ENCODE data around the gene TMEM62. TPM values are rescaled to one million over a fixed set of nuclear protein-coding genes. Genes with fewer than 3 reads are reported as not detected.
A peak's percentile ranks its signal among the peaks of the same experiment; 100 is the strongest.

TMEM62 gene
- total and polyA plus RNA-seq, 8 donors, result 16.7 to 31.0 (median 19.7) TPM

DNA sequence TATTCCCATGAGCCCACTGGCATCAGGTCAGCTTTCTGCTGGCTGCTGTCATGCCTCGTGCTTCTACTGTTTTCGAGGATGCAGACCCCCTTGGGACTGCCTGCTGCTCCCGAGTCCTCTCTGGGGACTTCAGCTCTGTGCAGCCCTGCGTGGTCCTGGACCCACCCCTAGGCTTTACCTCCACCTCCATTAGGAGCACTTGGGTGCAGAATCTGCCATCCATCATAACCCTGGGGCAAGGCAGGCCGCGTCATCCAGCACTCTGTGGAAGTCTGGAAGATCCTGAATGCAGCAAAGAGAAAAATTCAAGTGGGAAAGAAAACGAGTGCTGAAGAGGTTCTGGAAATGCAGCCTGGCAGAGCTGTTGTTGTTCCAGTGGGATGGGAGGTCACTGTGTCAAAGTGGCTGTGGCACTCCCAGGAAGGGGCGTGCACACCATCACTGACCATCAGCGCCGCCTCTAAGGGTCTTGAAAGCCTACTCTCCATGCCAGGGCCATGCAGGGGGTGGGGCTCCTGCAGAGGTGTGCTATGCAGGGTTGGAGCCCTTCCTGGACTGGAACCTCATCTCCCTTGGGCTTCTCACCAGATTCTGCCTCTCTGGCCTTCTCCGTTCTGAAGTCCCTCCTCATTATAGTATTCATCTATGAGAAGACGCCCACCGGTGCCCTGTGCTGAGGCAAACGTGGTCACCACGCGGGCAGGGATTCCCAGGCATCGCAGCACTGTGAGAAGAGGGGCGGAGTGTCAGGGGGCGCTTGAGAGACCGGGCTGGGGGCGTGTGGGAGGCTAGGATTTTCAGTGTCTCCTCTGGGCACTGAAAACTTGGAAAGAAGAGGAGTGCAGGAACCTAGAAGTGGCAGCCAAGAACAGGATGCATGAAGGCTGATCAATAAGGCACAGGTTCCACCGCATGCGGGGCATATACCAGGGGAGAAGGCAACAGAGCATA lies 74.9 kb downstream of the TMEM62 start:
- Histone ChIP-seq H3K36me3 (no peaks in the 10 kb centered on the region), H3K4me1 (no peaks in the 10 kb centered on the region), H3K4me3 (no peak overlapping the region), H3K9me3 (no peaks in the 10 kb centered on the region), H3K27ac (no peak overlapping the region), H3K27me3 (peaks cover 0 to 29% of the 10 kb centered on the region in 2 donors)
- DNase-seq (no peak), ATAC-seq (no peak)
- TF ChIP-seq, protein P1, sequence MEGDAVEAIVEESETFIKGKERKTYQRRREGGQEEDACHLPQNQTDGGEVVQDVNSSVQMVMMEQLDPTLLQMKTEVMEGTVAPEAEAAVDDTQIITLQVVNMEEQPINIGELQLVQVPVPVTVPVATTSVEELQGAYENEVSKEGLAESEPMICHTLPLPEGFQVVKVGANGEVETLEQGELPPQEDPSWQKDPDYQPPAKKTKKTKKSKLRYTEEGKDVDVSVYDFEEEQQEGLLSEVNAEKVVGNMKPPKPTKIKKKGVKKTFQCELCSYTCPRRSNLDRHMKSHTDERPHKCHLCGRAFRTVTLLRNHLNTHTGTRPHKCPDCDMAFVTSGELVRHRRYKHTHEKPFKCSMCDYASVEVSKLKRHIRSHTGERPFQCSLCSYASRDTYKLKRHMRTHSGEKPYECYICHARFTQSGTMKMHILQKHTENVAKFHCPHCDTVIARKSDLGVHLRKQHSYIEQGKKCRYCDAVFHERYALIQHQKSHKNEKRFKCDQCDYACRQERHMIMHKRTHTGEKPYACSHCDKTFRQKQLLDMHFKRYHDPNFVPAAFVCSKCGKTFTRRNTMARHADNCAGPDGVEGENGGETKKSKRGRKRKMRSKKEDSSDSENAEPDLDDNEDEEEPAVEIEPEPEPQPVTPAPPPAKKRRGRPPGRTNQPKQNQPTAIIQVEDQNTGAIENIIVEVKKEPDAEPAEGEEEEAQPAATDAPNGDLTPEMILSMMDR (IDR thresholded peaks at IDR 0.05), result no peak
- intact Hi-C loops (cut with DNase I), result no loop called here

- ATAC-seq (no peak), DNase-seq (peak in 1 of 4 donors; percentile 15)
- H3K9me3 ChIP-seq, result no peaks in the 10 kb centered on the region
- no peaks in the 10 kb centered on the region for H3K4me1 ChIP-seq
- H3K4me3 ChIP-seq, result no peak overlapping the region
- no peak overlapping the region for H3K27ac ChIP-seq
- intact Hi-C loops (cut with DNase I), result no loop called here
- TF ChIP-seq, protein P1 (IDR thresholded peaks at IDR 0.05), result no peak
- peaks cover 0 to 29% of the 10 kb centered on the region in 2 donors for H3K27me3 ChIP-seq
- no peaks in the 10 kb centered on the region for H3K36me3 ChIP-seq
Measured at GRCh38 chr15:43209059-43209824, 75.9 kb downstream of the TMEM62 start.

DNA sequence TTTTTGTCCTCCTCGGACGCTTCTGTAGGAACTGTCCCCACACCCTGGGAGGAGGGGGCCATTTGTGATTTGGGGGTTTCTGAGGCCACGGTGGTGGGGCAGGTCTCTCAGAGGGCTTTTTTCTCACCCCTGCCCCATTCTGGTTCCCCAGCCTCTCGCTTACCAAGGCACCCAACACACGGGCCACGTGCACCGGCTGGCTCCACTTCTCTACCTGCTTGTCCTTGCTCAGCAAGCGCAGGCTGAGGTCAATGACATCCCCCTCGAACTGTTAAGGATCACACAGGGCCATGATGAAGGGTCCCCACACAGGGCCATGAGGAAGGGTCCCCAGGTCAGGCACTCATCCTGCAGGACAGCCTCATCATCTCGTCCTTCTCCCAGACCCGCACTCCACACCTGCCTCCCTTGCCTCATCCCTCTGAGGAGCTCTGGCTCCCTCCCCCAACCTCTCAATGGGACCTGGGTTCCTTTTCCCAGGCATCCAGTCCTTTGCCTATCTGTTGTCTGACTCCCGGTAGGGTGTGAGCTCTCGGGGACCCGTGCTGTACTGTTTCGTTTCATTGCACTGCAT lies 76.9 kb downstream of the TMEM62 start:
- ATAC-seq (no peak), DNase-seq (no peak)
- no peak overlapping the region for H3K4me3 ChIP-seq
- no peaks in the 10 kb centered on the region for H3K9me3 ChIP-seq
- intact Hi-C loops (cut with DNase I), result no loop called here
- no peaks in the 10 kb centered on the region for H3K4me1 ChIP-seq
- no peaks in the 10 kb centered on the region for H3K36me3 ChIP-seq
- TF ChIP-seq, protein P1 (IDR thresholded peaks at IDR 0.05), result no peak
- H3K27me3 ChIP-seq, result peaks cover 0 to 29% of the 10 kb centered on the region in 2 donors
- H3K27ac ChIP-seq, result no peak overlapping the region

- no peaks in the 10 kb centered on the region for H3K9me3 ChIP-seq
- ATAC-seq (no peak), DNase-seq (no peak)
- intact Hi-C loops (cut with DNase I), result no loop called here
- no peaks in the 10 kb centered on the region for H3K4me1 ChIP-seq
- no peaks in the 10 kb centered on the region for H3K36me3 ChIP-seq
- H3K4me3 ChIP-seq, result no peak overlapping the region
- peaks cover 0 to 29% of the 10 kb centered on the region in 2 donors for H3K27me3 ChIP-seq
- TF ChIP-seq, protein P1 (IDR thresholded peaks at IDR 0.05), result no peak
- no peak overlapping the region for H3K27ac ChIP-seq
Measured at GRCh38 chr15:43210807-43211206, 77.4 kb downstream of the TMEM62 start.

All from left lung (tissue), 10 donors.